Transverse colon (tissue), 3 donors: ENCODE data around the gene ZNF451.

Source experiments
- CTCF ChIP-seq, 5 experiments: fragments of 200-600 bp in 3 of 5; fragments of 450-650 bp in 2 of 5; sonication (generic) in 3 of 5; IDR thresholded peaks; 1 replicate in 2 of 5; 2 replicates in 3 of 5; pipeline ENCODE4 v1.5.1; 2016 to 2017; ENCODE audit warnings: antibody characterized with exemption in 5 of 5, inconsistent platforms in 3 of 5, mild to moderate bottlenecking in 2 of 5, moderate library complexity in 1 of 5
- EP300 ChIP-seq: sonication (generic); formaldehyde crosslinking; IDR thresholded peaks from one replicate; pipeline ENCODE4 v1.6.1; 2017; ENCODE audit warnings: antibody characterized with exemption, low read depth
- POLR2A ChIP-seq: fragments of 450-650 bp; IDR thresholded peaks from one replicate; pipeline ENCODE4 v1.6.1; 2016; ENCODE audit warnings: antibody characterized with exemption, mild to moderate bottlenecking, moderate library complexity

DNA sequence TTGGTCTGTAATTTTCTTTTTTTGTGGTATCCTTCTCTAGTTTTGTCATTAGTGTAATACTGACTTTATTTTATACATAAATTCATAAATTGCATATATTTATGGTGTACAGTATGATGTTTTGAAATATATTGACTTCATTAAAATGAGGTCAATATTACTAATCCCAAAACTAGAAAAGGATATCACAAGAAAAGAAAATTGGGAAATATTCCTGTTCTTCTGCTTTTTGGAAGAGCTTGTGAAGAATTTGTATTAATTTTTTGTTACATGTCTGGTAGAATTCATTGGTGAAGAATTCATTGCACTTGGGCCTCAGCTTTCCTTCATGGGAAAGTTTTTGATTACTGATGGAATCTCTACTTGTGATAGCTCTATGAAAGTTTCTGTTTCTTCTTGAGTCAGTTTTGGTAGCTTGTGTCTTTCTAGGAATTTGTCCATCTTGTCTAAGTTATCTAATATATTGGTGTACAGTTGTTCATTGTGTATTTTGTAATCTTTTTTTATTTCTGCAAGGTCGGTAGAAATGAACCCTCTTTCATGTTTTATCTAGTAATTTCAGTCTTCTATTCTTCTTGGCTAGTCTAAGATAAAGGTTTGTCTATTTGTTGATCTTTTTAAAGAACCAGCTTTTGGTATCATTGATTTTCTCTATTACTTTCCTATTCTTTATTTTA is 11.3 kb upstream of the ZNF451 start:
- no peak for TF ChIP-seq CTCF (IDR thresholded peaks at IDR 0.05)
- no peak for TF ChIP-seq POLR2A
- TF ChIP-seq EP300, result no peak
